ENCODE data around the gene ZNF740. TPM values are rescaled to one million over a fixed set of nuclear protein-coding genes. Genes with fewer than 3 reads are reported as not detected.

ZNF740 gene
- total and polyA plus RNA-seq, 2 of the 8 experiments (the other 6 are each of a cell fraction or from before 2014, with no cell fraction given) = 8.2 to 40.0 TPM

DNA sequence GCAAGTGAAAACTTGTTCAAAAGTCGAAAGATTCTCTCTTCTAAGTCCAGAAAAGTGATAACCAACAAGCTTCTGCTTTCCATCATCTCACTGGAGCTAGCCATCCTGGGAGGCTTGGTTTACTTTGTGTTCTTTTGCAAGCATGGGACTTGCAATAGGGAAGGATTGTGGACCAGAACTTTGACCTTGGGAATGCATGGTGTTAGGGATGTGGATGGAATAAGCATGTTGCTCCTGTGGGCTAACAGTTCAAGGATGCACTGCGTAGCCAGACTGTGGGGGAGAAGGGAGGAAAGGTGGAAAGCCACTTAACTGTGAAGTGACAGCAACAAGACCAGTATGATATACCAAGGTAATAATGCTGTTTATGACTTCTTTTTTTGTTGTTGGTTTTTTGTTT, 48.7 kb upstream of the ZNF740 start (continued):
- TF ChIP-seq, protein P1, sequence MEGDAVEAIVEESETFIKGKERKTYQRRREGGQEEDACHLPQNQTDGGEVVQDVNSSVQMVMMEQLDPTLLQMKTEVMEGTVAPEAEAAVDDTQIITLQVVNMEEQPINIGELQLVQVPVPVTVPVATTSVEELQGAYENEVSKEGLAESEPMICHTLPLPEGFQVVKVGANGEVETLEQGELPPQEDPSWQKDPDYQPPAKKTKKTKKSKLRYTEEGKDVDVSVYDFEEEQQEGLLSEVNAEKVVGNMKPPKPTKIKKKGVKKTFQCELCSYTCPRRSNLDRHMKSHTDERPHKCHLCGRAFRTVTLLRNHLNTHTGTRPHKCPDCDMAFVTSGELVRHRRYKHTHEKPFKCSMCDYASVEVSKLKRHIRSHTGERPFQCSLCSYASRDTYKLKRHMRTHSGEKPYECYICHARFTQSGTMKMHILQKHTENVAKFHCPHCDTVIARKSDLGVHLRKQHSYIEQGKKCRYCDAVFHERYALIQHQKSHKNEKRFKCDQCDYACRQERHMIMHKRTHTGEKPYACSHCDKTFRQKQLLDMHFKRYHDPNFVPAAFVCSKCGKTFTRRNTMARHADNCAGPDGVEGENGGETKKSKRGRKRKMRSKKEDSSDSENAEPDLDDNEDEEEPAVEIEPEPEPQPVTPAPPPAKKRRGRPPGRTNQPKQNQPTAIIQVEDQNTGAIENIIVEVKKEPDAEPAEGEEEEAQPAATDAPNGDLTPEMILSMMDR (IDR thresholded peaks at IDR 0.05; ENCODE audit: control extremely low read depth in 1 of 3, insufficient read depth in 1 of 3, low read depth in 1 of 3, low read length in 3 of 3) = no peak
- TF ChIP-seq POU5F1 (IDR thresholded peaks at IDR 0.05; ENCODE audit: low read depth, low read length) = no peak
- TF ChIP-seq EZH2 (IDR thresholded peaks at IDR 0.05; ENCODE audit: low read depth, low read length, severe bottlenecking) = no peak
- no peak for TF ChIP-seq EGR1 (IDR thresholded peaks at IDR 0.05; ENCODE audit: borderline replicate concordance, low read depth, low read length)
- no peak for TF ChIP-seq TEAD4 (IDR thresholded peaks at IDR 0.05; ENCODE audit: low read depth, low read length)
- TF ChIP-seq POLR2A (IDR thresholded peaks at IDR 0.05; ENCODE audit: control extremely low read depth in 1 of 2, low read depth in 2 of 2, low read length in 2 of 2) = no peak
- TF ChIP-seq SP1 (IDR thresholded peaks at IDR 0.05; ENCODE audit: low read depth, low read length) = no peak
